Neural cell (in vitro differentiated cells): ENCODE results near the gene SCAP.

Source experiments
- EZH2 ChIP-seq: fragments of 200-600, 300-800 bp; shearing (Covaris generic), sonication (generic); IDR thresholded peaks from 2 replicates; pipeline ENCODE4 v1.6.1; 2014; ENCODE audit warnings: antibody characterized with exemption, low read length, borderline replicate concordance, mild to moderate bottlenecking; ENCODE audit not compliant: insufficient read depth, poor library complexity, severe bottlenecking
- MXI1 ChIP-seq: fragments of 450-650 bp; conservative IDR thresholded peaks from 2 replicates; pipeline ENCODE4 v1.6.1; 2014; ENCODE audit warnings: antibody characterized with exemption, mild to moderate bottlenecking; ENCODE audit not compliant: poor library complexity, severe bottlenecking
- POLR2AphosphoS5 ChIP-seq: IDR thresholded peaks from 2 replicates; pipeline ENCODE4 v1.6.1; 2012
- RAD21 ChIP-seq: fragments of 450-650 bp; conservative IDR thresholded peaks from 2 replicates; pipeline ENCODE4 v1.6.1; 2014; ENCODE audit warnings: antibody characterized with exemption, mild to moderate bottlenecking, moderate library complexity
- TF ChIP-seq, protein P1 (sequence below): fragments of 450-650 bp; IDR thresholded peaks from 2 replicates; pipeline ENCODE4 v1.5.1; 2014; ENCODE audit warnings: antibody characterized with exemption, mild to moderate bottlenecking, moderate library complexity; ENCODE audit not compliant: poor library complexity, severe bottlenecking

DNA sequence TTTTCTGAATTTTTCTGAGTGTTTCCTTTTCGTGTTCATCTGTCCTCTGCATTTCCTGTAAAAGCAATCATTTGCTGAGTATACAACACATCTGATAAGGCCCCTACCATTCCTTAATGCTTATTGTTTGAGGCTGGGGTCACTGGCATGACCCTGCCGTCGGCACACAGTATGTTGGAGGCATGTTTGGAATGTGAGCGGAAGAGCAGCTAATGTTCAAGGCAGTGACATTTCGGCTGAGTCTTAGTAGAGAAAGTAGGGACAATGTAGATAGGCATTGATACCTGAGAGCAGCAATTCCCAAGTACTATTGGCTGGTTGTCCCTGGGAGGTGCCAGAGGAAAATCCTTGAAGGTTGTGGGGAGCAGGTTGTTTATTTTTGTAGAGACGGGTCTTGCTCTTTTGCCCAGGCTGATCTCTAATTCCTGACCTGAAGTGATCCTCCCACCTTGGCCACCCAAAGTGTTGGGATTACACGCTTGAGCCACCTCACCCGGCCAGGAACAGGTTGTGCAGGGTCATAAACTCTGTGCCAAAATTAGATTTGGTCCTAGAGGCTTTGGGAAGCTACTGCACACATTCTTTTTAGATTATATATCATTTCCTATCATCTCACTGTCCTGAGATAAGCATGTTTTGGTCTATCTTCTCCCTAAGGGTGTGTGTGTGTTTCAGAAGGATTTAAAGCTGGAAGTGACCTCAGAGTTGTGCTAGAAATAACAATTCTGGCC lies 81.4 kb downstream of the SCAP start:
- no peak for TF ChIP-seq MXI1
- TF ChIP-seq, protein P1, sequence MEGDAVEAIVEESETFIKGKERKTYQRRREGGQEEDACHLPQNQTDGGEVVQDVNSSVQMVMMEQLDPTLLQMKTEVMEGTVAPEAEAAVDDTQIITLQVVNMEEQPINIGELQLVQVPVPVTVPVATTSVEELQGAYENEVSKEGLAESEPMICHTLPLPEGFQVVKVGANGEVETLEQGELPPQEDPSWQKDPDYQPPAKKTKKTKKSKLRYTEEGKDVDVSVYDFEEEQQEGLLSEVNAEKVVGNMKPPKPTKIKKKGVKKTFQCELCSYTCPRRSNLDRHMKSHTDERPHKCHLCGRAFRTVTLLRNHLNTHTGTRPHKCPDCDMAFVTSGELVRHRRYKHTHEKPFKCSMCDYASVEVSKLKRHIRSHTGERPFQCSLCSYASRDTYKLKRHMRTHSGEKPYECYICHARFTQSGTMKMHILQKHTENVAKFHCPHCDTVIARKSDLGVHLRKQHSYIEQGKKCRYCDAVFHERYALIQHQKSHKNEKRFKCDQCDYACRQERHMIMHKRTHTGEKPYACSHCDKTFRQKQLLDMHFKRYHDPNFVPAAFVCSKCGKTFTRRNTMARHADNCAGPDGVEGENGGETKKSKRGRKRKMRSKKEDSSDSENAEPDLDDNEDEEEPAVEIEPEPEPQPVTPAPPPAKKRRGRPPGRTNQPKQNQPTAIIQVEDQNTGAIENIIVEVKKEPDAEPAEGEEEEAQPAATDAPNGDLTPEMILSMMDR: no peak
- TF ChIP-seq EZH2: no peak
- TF ChIP-seq POLR2AphosphoS5: no peak
- TF ChIP-seq RAD21: no peak
